ENCODE results near the gene MYO1B. TPM values are rescaled to one million over a fixed set of nuclear protein-coding genes. Genes with fewer than 3 reads are reported as not detected.

Gene MYO1B
- total RNA-seq, 2 donors from 2014 or later = 6.3 to 9.3 TPM

Other genes with a start within 250 kb of the MYO1B start
- 100 to 1,000 TPM; 145 to 252 TPM for gene STAT1, start 231.2 kb upstream of the MYO1B start, total RNA-seq
- gene STAT4, start 94.4 kb upstream of the MYO1B start, total RNA-seq = 100 to 1,000 TPM; 133 to 241 TPM

Measured in natural killer cell treated with Interleukin-12 subunit alpha and Interleukin-12 subunit beta and Interleukin-15 and Interleukin-18, amount 100 ng/mL, for 72 hours (primary cell).